ENCODE measurements around the gene SH3BP1.
"Not testable (repeated sequence)": the region's sequence is repeated elsewhere in the genome, so short reads cannot be mapped to it uniquely, and the experiment has no call there.

SH3BP1 gene

GRCh38 chr22:37690901-37691504 is 51.5 kb downstream of the SH3BP1 start:
- DNase-seq (ENCODE audit: low read depth) = no peak
- no peak overlapping the region for H3K4me3 ChIP-seq (ENCODE audit: control insufficient read depth, low read depth, low read length)
- TF ChIP-seq CTCF (IDR thresholded peaks at IDR 0.05; ENCODE audit: control insufficient read depth, insufficient read depth, low read depth, low read length, missing control alignments) = no peak

GRCh38 chr22:37692627-37693285 is 53.3 kb downstream of the SH3BP1 start:
- H3K4me3 ChIP-seq (ENCODE audit: control insufficient read depth, low read depth, low read length) = no peak overlapping the region
- no peak for TF ChIP-seq CTCF (IDR thresholded peaks at IDR 0.05; ENCODE audit: control insufficient read depth, insufficient read depth, low read depth, low read length, missing control alignments)
- DNase-seq (ENCODE audit: low read depth) = no peak

- H3K4me3 ChIP-seq (ENCODE audit: control insufficient read depth, low read depth, low read length); DNase-seq (ENCODE audit: low read depth): not testable (repeated sequence)
Measured at GRCh38 chr22:37694131-37694530, 54.7 kb downstream of the SH3BP1 start.

- not testable (repeated sequence) for H3K4me3 ChIP-seq (ENCODE audit: control insufficient read depth, low read depth, low read length); DNase-seq (ENCODE audit: low read depth)
Measured at GRCh38 chr22:37696260-37696656, 56.8 kb downstream of the SH3BP1 start.

GRCh38 chr22:37696657-37697537 is 57.4 kb downstream of the SH3BP1 start, which contains the start of gene TRIOBP:
TSS of gene TRIOBP (plus strand) at chr22:37697048. CDS start at chr22:37701366, 4,318 bp downstream.
- H3K4me3 ChIP-seq (ENCODE audit: control insufficient read depth, low read depth, low read length) = peak within 1 kb of the TSS; percentile 16
- TF ChIP-seq CTCF (IDR thresholded peaks at IDR 0.05; ENCODE audit: control insufficient read depth, insufficient read depth, low read depth, low read length, missing control alignments) = peak; percentile 60
- DNase-seq (ENCODE audit: low read depth) = peak; percentile 66

- no peak overlapping the region for H3K4me3 ChIP-seq (ENCODE audit: control insufficient read depth, low read depth, low read length)
- DNase-seq (ENCODE audit: low read depth) = no peak
- no peak for TF ChIP-seq CTCF (IDR thresholded peaks at IDR 0.05; ENCODE audit: control insufficient read depth, insufficient read depth, low read depth, low read length, missing control alignments)
Measured at GRCh38 chr22:37697538-37697835, 58.0 kb downstream of the SH3BP1 start.

- no peak overlapping the region for H3K4me3 ChIP-seq (ENCODE audit: control insufficient read depth, low read depth, low read length)
- DNase-seq (ENCODE audit: low read depth) = no peak
- no peak for TF ChIP-seq CTCF (IDR thresholded peaks at IDR 0.05; ENCODE audit: control insufficient read depth, insufficient read depth, low read depth, low read length, missing control alignments)
Measured at GRCh38 chr22:37701141-37701786, 61.8 kb downstream of the SH3BP1 start.
